Keratinocyte (primary cell): Measurements from ENCODE around the gene LHFPL4.

Experiments
- EZH2 ChIP-seq: IDR thresholded peaks from one replicate; pipeline ENCODE4 v1.6.1; 2012; ENCODE audit warnings: inconsistent platforms, mild to moderate bottlenecking, low read length, moderate library complexity
- TF ChIP-seq, protein P1 (sequence below), 3 experiments: IDR thresholded peaks in 1 of 3; conservative IDR thresholded peaks in 1 of 3; optimal IDR thresholded peaks in 1 of 3; 2 replicates in 2 of 3; 3 replicates in 1 of 3; pipeline versions ENCODE3 to v1.5.1; 2011; ENCODE audit warnings: low read length in 3 of 3, mild to moderate bottlenecking in 3 of 3, moderate library complexity in 2 of 3, control low read depth in 1 of 3, inconsistent platforms in 1 of 3; ENCODE audit not compliant: insufficient read depth in 2 of 3; ENCODE audit errors: extremely low read depth in 1 of 3

DNA sequence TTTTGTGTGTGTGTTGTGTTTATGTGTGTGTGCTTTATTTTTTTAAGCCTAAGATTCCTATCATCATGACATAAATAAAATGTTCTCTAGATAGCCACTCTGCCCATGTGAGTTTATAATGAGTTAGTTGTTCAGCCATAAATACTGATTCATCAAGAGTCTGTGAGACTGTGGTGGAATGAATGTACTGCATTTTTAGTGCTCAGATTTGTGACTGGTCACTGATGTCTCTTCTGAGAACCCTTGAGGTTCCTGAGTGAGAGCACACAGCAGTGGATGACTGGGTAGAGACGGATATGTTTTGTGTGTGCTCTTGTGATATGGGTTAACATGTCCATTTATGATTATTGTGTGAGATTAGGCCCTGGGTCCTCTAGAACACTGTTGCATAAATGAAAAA, 105.0 kb downstream of the LHFPL4 start:
- TF ChIP-seq, protein P1, sequence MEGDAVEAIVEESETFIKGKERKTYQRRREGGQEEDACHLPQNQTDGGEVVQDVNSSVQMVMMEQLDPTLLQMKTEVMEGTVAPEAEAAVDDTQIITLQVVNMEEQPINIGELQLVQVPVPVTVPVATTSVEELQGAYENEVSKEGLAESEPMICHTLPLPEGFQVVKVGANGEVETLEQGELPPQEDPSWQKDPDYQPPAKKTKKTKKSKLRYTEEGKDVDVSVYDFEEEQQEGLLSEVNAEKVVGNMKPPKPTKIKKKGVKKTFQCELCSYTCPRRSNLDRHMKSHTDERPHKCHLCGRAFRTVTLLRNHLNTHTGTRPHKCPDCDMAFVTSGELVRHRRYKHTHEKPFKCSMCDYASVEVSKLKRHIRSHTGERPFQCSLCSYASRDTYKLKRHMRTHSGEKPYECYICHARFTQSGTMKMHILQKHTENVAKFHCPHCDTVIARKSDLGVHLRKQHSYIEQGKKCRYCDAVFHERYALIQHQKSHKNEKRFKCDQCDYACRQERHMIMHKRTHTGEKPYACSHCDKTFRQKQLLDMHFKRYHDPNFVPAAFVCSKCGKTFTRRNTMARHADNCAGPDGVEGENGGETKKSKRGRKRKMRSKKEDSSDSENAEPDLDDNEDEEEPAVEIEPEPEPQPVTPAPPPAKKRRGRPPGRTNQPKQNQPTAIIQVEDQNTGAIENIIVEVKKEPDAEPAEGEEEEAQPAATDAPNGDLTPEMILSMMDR (optimal IDR thresholded peaks at IDR 0.05 in 1 of 3, IDR thresholded peaks at IDR 0.05 in 1 of 3, conservative IDR thresholded peaks at IDR 0.05 in 1 of 3; ENCODE audit: extremely low read depth in 1 of 3, insufficient read depth in 2 of 3, low read length in 3 of 3): no peak
- TF ChIP-seq EZH2: no peak
